Activated T-cell treated with anti-CD3 and anti-CD28 coated beads, Interleukin-2, amount 50 U/mL, for 48 hours (primary cell): ENCODE results near the gene GRIK3.

Source experiments
- DNase-seq, 2 experiments: peaks; one replicate each; pipeline ENCODE4 v3.0.0-alpha.2; 2020

Gene GRIK3

DNA sequence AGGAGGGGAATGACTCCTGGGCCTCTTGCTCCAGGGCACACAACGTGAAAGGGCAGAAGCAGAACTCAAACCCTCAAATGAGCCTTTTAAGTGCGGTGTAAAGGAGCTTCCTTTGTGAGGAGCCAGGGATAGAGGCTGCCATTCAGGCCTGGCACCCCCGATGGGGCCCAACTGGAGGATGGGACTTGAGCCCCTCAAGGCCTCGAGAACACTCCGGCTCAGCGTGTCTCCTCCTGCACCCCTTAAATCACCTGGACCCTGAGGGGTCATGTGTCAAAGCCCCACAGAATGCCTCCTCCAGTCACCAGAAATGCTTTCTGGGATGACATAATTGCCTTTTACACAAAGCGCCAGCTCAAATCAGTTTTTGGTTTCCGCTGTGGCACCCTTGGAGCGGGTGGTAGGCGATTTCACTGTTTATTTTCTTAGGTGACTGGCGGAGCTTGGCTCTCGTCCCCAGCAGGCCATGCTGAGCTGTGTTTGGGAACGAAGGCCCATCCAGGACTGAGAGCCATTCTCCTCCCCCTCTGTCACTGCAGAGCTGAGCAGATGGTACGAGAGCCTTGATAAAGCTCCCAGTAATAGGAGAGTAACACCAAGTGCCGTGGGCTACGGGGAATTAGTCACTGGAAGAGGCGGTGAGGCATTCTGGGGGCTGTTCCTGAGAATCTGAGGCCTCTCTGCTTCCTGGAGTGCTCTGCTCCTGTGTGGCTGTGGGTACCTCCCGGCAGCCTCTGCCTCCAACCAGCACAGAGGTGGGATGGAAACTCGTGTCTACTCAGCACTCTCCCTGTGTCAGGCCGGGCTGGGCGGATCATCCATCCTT is 163.0 kb downstream of the GRIK3 start:
- no peak for DNase-seq

DNA sequence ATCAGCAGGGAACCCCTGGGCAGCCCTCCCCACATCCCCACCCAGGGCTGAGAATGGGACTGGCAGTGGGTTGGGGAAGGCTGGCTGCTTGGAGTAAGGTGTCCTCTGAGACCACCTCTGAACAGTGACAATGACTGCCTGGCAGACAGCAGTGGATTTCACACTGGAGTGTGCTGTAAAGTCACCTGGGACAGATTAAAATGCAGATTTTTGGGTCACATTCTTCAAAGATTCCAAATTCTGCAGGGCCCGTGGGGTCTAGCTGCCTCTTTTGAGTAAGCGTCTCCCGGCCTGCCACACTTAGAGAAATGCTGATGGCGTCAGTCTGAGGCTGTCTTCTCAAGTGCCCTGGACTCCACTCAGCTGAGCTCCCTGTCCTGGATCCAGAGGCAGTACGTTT is 164.5 kb downstream of the GRIK3 start:
- DNase-seq, result no peak

DNA sequence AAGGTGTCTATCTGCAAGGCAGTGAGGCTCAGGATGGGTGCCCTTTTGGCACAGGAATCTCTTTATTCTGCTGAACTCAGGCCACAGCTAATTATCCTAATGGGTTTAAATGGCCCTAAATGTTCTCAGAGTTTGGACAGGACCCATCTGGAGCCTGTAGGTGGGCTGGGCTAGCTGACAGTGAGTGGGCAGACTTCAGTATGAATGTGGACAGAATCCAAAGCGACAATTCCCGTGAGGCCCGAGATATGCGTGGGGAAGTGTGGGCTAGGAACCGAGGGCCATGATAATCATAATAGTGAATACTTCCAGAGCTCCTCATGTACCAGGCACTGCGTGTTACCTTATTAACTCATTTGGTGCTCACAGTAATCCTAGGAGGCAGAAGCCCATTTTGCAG is 165.3 kb downstream of the GRIK3 start:
- no peak for DNase-seq

DNA sequence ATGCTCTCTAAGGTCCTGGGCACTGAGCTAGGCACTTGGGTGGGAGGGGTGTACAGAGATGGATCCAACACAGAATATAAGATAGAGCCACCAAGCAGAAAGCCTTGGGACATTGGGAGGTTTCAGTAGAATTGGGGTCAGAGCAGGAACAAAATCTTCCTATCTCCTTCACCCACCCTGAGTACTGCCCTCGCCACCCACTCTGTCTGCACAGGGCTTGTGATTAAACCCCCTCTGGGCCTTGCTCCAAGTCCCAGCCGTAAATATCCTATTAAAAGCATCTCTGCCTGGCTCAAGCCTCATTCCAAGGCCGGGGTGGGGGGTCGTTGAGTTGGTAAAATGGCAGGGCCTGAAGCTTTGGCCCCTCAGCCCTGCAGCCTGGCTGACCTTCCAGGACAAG is 166.7 kb downstream of the GRIK3 start:
- DNase-seq, result no peak

- no peak for DNase-seq
Observed at GRCh38 chr1:36866169-36866814, 168.0 kb downstream of the GRIK3 start.

GRCh38 chr1:36865602-36865900 is 168.8 kb downstream of the GRIK3 start:
- no peak for DNase-seq

GRCh38 chr1:36864823-36865601 is 169.3 kb downstream of the GRIK3 start:
- DNase-seq, result no peak

- DNase-seq, result peak; percentile 45 to 46
Observed at GRCh38 chr1:36864182-36864822, 170.0 kb downstream of the GRIK3 start.

DNA sequence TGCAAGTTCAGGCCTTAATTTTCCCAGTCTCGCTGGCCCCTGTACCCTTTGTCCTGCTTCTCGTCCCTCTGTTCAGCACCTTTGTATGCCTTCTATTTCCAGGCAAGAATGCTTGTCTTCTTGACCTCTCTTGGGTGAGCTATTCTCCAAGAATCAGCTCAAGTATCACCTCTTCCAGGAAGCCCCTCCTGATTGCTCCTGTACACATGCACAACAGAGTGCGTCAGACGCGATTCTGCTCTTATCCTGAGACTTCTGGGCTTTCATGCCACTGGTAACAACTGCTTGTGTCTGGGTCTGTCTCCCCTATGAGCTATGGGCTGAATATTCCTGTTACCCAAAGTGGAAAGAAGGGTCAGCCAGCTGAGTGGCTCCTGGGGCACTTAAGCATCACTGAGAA is 170.8 kb downstream of the GRIK3 start:
- no peak for DNase-seq

DNA sequence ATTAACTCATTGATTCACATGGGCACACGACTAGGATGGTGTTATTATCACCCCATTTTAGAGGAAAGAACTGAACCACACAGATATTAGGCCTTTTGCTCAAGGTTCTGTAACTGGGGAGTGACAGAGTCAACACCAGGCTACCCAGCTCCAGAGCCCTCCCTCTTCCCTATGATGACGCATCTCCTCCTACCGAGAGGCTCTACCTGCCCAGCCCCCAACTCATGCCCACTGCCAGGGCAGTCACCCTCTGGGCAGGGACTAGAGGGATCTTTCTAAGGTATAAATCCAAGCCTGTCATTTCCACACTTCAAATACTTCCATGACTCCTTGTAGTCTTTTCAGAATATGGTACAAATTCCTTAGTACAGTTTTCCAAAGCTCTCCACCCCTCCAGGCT is 171.3 kb downstream of the GRIK3 start:
- no peak for DNase-seq

GRCh38 chr1:36861375-36861774 is 172.9 kb downstream of the GRIK3 start:
- DNase-seq, result no peak

DNA sequence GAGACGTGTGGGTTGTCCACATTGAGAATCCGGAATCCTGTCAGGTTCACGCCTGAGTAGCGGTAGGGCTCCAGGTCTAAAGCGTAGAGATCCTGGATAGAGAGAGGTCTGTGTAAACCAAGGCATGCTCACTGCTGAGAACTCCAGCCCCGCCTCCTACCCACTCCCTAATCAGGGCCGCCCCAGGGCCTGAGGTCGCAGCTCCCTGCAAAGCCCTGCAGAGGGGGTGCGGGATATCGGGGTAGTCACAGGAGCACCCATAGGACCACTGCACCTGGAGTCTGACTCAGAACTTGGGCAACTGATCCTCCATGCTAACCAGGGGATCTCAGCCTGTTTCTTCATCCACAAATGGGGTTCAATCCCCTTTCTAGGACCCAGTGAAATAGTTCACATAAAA is 174.4 kb downstream of the GRIK3 start:
- DNase-seq, result no peak

DNA sequence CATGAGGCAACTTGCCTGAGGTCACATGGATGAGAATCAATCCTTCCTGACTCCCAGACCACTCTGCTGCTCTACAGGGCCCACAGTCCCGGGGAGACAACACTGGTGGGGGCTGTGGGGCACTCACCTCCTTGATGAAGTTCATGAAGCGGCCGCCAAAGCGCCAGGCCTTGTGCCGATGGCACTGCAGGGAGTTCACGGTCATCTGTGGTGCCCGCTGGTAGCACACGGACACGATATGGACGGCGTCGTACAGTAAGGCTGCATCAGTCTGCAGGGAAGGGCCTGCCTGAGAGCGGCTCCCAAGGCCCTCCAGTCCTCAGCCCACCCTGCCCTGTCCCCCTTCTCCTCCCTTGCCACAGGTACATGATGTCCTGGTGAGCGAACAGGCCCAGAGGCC is 175.3 kb downstream of the GRIK3 start:
- no peak for DNase-seq

DNA sequence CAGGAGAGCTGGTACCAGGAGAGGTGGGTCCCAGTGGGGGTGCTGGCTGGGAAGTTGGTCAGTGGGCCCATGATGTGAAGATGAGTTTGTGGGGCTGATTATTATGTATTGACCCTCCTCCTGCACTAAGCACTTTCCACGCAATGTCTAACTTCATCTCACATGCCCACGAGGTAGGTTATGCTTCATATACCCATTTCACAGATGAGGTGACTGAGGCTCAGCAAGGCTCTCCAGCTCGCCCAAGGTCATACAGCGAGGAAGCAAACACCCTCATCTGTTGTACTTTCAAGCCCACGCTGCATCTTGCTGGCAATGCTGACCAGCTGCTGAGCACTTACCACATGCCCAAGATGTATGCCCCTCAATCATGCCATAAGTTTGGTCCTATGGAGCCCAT is 175.8 kb downstream of the GRIK3 start:
- DNase-seq, result no peak

DNA sequence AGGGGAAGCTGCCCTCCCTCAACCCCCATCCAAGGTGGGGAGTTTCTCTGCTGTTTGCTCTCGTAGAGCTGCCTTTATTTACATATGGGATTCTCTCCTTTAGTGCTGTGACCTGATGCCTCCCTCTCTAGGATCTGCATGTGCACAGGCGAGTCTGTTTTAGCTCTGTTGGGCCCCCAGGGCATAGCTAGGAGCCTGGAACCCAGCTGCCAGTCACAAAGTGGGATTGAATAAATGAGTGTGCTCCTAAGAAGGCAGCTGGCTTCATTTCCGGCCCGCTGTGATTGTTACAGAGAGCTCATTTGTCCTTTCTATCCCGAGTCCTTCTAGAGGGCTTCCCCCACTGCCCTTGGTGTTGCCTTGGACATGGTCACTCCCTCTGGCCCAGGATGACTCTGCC is 176.6 kb downstream of the GRIK3 start:
- no peak for DNase-seq

DNA sequence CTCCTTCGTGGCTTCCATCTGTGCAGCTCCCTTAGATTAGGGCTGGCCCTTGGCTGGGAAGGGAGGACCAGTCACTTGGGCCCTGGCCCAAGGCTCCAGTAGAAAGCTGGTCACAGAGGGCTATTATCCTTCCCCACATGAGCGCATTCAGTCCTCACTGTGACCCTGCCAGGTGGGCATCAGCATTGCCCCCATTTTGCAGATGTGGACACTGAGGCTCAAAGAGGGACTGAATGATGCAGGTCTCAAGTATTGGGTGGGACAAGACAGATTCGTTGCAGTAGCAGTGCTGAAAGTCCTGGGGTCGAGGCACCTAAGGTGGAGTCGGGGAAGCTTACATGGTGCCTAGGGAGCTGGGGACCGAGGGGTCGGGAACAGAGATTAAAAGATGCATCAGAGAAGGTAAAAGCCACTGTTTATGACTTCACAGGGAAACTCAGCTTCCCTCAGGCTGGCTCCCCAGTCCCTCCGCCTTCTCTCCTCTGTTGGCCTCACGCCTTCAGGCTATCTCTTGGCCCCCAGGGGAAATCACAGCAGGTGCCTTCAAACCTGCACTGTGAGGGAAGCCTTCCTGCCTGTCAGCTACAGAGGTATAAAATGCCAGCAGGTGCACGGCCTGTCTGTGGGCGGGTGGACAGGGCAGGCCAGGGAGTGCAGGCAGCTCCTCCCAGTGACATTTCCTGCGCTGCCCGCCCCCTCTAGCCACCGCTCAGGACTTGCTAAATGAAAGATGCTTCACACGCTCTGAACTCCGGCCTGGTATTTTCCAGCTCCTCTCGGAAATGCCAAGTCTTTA is 178.4 kb downstream of the GRIK3 start:
- no peak for DNase-seq

DNA sequence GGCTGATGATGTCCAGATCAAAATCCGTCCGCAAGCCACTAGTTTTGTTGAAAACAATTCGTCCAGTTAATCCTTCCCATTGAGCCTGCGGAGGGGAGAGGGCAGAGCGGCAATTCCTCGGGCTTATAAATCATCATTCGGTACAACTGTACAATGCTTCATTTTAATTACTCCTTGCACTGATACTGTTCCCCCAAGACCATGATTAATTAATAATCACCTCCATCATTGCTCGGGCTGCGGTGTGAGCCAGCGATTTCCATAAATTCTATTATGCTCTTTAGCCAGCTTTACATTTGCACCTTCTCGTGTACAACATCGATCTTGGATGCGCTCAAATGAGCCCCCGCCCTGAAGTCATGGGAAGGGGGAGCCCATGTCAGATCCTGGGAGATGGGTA is 180.7 kb downstream of the GRIK3 start:
- no peak for DNase-seq

GRCh38 chr1:36852586-36852985 is 181.7 kb downstream of the GRIK3 start:
- no peak for DNase-seq

DNA sequence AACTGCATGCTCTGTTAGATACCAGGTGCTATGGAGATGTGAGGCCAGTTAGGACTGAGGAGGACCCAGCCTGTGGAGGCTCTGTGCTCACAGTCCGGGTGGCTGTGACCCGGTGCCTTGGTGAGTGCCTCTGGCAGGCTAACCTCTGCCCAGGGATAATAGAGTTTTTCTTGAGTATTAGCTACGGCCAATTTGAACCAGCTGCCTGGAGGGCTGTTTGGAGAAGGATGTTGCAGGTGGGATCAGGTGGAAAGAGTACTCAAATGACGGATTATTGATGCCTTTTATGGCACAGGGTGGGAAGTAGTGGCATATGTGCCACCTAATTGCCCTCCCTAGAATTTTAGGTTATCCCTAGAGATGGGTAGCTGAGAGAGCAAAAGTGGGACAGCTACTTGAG is 182.7 kb downstream of the GRIK3 start:
- no peak for DNase-seq

DNA sequence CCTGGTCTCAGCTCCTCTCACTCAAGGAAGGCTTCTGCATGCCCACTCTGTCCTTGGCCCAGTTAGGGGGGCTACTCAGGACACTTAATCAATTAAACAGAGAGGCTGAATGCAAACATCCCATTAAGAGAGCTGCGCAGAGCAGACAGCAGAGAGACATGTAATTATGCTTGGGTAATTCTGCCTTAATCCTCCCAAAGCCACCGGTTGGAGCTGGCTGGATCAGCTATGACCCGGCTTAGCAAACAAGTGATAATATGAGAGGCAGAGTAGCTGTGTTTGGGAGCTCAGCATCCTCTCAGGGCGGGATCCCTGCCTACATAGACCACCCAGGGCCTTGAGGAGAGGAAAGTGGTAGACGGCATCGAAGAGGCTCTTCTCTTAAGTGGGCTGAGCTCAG is 183.2 kb downstream of the GRIK3 start:
- DNase-seq, result no peak

GRCh38 chr1:36849956-36850355 is 184.4 kb downstream of the GRIK3 start:
- no peak for DNase-seq

- DNase-seq, result no peak
Observed at GRCh38 chr1:36847761-36848160, 186.6 kb downstream of the GRIK3 start.

- no peak for DNase-seq
Observed at GRCh38 chr1:36847186-36847585, 187.1 kb downstream of the GRIK3 start.
